GM19193 (cell line): Measurements from ENCODE around the gene PTCH2.

Experiments used
- POLR2A ChIP-seq: IDR thresholded peaks from 4 replicates; pipeline ENCODE4 v1.6.1; 2011; ENCODE audit not compliant: insufficient read depth, insufficient read length; ENCODE audit errors: extremely low read depth

PTCH2 gene

DNA sequence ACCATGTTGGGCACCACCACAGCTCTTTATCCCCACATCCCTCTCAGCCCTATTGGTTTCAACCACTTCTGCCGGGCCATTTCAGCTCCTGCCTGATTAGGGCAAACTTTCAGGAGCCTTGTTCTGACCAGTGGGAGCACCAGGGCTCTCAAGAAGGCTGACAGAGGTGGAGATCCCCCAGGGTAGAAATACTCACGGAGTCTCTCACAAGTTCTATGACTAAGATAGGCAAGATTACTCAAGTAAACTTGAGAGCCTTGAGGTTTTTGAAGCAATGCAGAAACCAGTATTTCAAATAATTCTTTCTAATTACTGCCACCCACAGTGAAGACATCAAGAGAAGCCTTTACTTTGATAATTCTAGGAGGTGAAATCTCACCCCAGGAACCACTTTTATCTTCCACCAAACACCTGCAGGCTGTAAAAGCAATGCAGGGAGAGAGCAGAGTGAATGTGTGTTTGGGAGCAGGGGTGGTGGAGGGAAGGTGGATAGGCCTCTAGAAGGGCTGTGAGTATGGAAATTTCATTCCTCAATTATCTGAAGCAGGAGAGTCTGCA, 6.6 kb upstream of the PTCH2 start:
- no peak for TF ChIP-seq POLR2A

- TF ChIP-seq POLR2A: no peak
These were observed 5.6 kb upstream of the PTCH2 start for GRCh38 chr1:44848456-44849181.

GRCh38 chr1:44847845-44848244, 4.8 kb upstream of the PTCH2 start:
- no peak for TF ChIP-seq POLR2A

DNA sequence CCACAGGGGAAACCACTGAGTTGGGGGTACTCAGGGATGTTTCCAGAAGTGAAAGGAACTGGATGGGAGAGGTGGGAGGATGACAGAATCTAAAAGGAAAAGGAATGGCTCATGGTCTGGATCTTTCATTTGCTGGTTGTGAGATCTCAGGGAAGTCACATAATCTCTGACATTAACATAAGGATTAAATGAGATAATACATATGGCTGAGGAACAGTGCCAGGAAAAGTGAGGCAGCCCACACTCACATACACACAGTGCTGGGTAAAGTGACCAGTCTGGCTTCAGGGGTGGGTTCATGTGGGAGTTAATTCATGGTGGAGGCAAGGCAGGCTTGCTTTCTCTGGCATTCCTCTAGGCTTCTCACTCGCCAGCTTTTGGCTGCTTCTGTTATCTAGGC, 3.9 kb upstream of the PTCH2 start:
- TF ChIP-seq POLR2A: no peak

DNA sequence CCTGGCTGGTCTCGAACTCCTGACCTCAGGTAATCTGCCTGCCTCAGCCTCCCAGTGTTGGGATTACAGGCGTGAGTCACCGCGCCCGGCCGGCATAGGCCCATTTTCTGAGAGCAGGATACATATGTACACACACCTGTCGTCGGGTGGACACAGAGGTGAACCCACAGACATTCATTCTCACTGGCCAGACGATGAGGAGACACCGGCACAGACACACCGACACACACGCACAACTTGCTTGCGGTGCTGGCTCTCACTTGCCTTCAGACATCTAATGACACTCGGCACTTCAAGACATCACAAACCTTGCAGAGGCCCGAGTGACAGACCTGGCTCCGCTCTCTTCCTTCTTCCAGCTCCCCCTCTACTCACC, 579 bp downstream of the PTCH2 start:
- no peak for TF ChIP-seq POLR2A

GRCh38 chr1:44839576-44839975, 3.5 kb downstream of the PTCH2 start:
- no peak for TF ChIP-seq POLR2A

DNA sequence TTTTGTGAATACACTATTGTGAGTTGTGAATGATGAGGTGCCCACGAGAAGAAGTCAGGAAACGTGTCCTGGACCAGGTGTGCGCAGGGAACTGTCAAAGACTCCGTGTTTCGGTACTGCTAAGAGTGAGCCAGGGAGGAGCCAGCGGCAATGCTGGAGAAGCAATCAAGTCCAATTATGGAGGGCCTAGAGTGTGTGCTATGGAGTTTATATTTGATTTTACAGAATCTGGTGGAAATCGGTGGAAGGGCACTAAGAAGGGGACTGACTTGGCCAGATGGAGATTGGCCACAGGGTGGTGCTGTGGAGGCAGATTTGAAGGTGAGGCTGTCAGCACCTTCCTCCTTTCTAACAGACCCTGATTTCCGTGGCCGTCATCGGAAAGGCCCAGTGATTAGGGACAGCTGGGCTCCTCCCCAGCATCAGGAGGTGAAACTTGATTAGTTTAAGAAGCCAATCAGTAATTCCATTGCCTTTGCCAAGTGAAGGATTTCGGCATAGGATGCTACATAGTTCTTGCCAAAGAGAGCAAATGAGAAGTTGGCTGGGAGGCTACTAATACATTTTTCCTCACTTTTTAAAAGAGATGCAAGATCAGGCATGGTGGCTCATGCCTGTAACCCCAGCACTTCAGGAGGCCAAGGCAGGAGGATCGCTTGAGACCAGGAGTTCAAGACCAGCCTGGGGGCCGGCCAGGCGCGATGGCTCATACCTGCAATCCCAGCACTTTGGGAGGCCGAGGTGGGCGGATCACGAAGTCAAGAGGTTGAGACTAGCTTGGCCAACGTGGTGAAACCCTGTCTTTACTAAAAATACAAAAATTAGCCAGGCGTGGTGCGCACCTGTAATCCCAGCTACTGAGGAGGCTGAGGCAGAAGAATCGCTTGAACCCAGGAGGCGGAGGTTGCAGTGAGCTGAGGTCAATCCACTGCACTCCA, 7.0 kb downstream of the PTCH2 start:
- no peak for TF ChIP-seq POLR2A

GRCh38 chr1:44834328-44834727, 8.7 kb downstream of the PTCH2 start:
- no peak for TF ChIP-seq POLR2A

DNA sequence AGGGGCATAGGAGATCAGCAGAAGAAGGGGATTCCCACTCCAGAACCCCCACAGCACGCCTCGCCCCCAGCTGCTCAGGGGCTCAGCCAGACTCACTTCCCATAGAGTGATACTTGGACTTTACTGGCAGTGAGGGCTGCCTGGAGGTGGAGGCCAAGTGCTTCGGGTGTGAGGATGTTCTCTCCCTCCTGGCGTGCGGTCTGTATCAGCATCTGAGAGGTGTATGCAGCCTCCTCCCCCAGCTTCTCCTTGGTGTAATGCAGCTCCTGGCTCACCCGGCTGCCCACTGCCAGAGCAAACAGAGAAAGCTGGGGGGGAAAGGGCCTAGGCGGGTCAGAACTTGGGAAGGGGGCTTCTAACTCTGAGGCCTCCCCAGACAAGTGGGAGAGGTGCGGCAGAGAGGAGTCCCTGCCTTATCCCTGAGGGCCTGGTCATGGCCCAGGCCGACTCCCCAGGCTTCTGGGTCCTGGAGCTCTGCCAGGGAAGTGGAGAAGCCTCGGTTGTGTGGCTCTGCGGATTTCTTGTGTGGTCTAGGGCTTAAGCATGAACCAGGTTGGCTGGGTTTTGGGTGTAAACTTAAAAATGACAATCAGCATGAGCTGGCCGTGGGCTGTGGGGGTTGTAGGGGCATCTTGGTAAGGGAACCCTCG, 10.9 kb downstream of the PTCH2 start:
- TF ChIP-seq POLR2A: no peak

- no peak for TF ChIP-seq POLR2A
These were observed 11.5 kb downstream of the PTCH2 start for GRCh38 chr1:44831516-44831915.

GRCh38 chr1:44830900-44831304, 12.2 kb downstream of the PTCH2 start:
- no peak for TF ChIP-seq POLR2A

- TF ChIP-seq POLR2A: no peak
These were observed 13.3 kb downstream of the PTCH2 start for GRCh38 chr1:44829506-44830384.

DNA sequence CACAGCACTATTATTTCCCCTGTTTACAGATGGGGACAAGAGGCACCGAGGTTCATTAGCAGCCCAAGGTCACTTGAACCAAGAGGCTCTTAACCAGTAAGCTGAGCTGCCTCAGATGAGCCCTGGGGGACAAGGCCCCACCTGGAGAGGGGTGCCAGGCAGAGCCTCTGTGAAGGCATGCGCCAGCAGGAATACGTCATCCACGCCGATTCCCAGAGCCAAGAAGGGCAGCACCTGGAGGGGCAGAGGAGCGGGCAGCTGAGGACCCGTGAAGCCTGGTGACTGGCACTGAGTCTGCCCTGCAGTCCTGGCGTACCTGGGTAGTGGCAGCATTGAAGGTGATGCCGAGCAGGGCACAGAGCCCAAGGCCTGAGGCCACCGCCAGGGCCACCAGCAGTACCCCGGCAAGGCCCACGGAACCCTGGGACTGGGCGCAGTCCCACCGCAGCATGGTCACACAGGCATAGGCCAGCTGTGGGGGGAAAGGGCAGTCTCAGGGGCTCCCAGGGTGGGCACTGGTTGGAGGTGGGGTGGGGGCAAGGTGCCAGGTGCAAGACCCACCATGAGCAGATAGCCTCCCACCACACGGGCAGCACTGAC, 14.1 kb downstream of the PTCH2 start:
- no peak for TF ChIP-seq POLR2A
